Stomach smooth muscle (tissue), 2 donors: ENCODE results near the gene ARID1B.

ENCODE experiments used
- H3K27ac ChIP-seq: one replicate; pipeline ENCODE4 v1.7.0; 2013; ENCODE audit warnings: mild to moderate bottlenecking, low read length, inconsistent platforms
- H3K27me3 ChIP-seq, 2 donors: one replicate each; pipeline ENCODE4 v1.7.0; 2013; ENCODE audit warnings: low read length in 2 of 2; ENCODE audit not compliant: insufficient read depth in 2 of 2, control insufficient read depth in 1 of 2
- H3K36me3 ChIP-seq, 2 donors: one replicate each; pipeline ENCODE4 v1.7.0; 2013; ENCODE audit warnings: low read length in 2 of 2; ENCODE audit not compliant: control insufficient read depth in 2 of 2, insufficient read depth in 2 of 2
- H3K4me1 ChIP-seq: one replicate; pipeline ENCODE4 v1.7.0; 2013; ENCODE audit warnings: low read length; ENCODE audit not compliant: control insufficient read depth, insufficient read depth
- H3K4me3 ChIP-seq, 2 donors: one replicate each; pipeline ENCODE4 v1.7.0; 2013; ENCODE audit warnings: low read length in 2 of 2
- H3K9ac ChIP-seq, 2 donors: one replicate each; pipeline ENCODE4 v1.7.0; 2013; ENCODE audit warnings: low read length in 2 of 2, mild to moderate bottlenecking in 1 of 2
- H3K9me3 ChIP-seq, 2 donors: one replicate each; pipeline ENCODE4 v1.7.0; 2013; ENCODE audit warnings: low read length in 2 of 2; ENCODE audit not compliant: control insufficient read depth in 2 of 2
- donor health status: healthy.
- donor health status: Pancreatic carcinoma.

ARID1B gene

GRCh38 chr6:157246771-157247484 is 469.8 kb downstream of the ARID1B start:
- Histone ChIP-seq H3K9ac (no peak overlapping the region), H3K9me3 (no peaks in the 10 kb centered on the region), H3K36me3 (no peaks in the 10 kb centered on the region), H3K4me1 (peaks cover 26% of the 10 kb centered on the region), H3K4me3 (no peak overlapping the region), H3K27ac (no peak overlapping the region), H3K27me3 (no peaks in the 10 kb centered on the region)

- H3K9me3 ChIP-seq = no peaks in the 10 kb centered on the region
- H3K27ac ChIP-seq = no peak overlapping the region
- no peaks in the 10 kb centered on the region for H3K36me3 ChIP-seq
- H3K27me3 ChIP-seq = no peaks in the 10 kb centered on the region
- H3K4me1 ChIP-seq = peaks cover 26% of the 10 kb centered on the region
- no peak overlapping the region for H3K4me3 ChIP-seq
- no peak overlapping the region for H3K9ac ChIP-seq
Measured at GRCh38 chr6:157248264-157248663, 471.1 kb downstream of the ARID1B start.

GRCh38 chr6:157249826-157250225 is 472.6 kb downstream of the ARID1B start:
- H3K36me3 ChIP-seq = no peaks in the 10 kb centered on the region
- H3K9ac ChIP-seq = no peak overlapping the region
- H3K4me3 ChIP-seq = no peak overlapping the region
- H3K9me3 ChIP-seq = no peaks in the 10 kb centered on the region
- peaks cover 19% of the 10 kb centered on the region for H3K4me1 ChIP-seq
- H3K27ac ChIP-seq = no peak overlapping the region
- peaks cover 0 to 4% of the 10 kb centered on the region in 2 donors for H3K27me3 ChIP-seq

- no peaks in the 10 kb centered on the region for H3K36me3 ChIP-seq
Measured at GRCh38 chr6:157251586-157252247, 474.5 kb downstream of the ARID1B start.

GRCh38 chr6:157253017-157253416 is 475.8 kb downstream of the ARID1B start:
- Histone ChIP-seq H3K36me3 (no peaks in the 10 kb centered on the region), H3K4me3 (no peak overlapping the region), H3K9me3 (no peaks in the 10 kb centered on the region), H3K27me3 (peaks cover 0 to 11% of the 10 kb centered on the region in 2 donors), H3K4me1 (no peaks in the 10 kb centered on the region), H3K27ac (no peak overlapping the region), H3K9ac (no peak overlapping the region)

More at GRCh38 chr6:157251586-157252247, 474.5 kb downstream of the ARID1B start:
- no peaks in the 10 kb centered on the region for H3K9me3 ChIP-seq
- no peak overlapping the region for H3K27ac ChIP-seq
- no peak overlapping the region for H3K9ac ChIP-seq
- H3K4me1 ChIP-seq = peaks cover under 1% of the 10 kb centered on the region
- peaks cover 0 to 11% of the 10 kb centered on the region in 2 donors for H3K27me3 ChIP-seq
- H3K4me3 ChIP-seq = no peak overlapping the region

GRCh38 chr6:157253699-157254098 is 476.5 kb downstream of the ARID1B start:
- H3K9me3 ChIP-seq = no peaks in the 10 kb centered on the region
- H3K36me3 ChIP-seq = no peaks in the 10 kb centered on the region
- H3K27me3 ChIP-seq = peaks cover 0 to 11% of the 10 kb centered on the region in 2 donors
- H3K4me3 ChIP-seq = no peak overlapping the region
- no peaks in the 10 kb centered on the region for H3K4me1 ChIP-seq
- H3K27ac ChIP-seq = no peak overlapping the region
- no peak overlapping the region for H3K9ac ChIP-seq

GRCh38 chr6:157254538-157254937 is 477.4 kb downstream of the ARID1B start:
- Histone ChIP-seq H3K4me1 (no peaks in the 10 kb centered on the region), H3K9ac (no peak overlapping the region), H3K4me3 (no peak overlapping the region), H3K27me3 (peaks cover 0 to 11% of the 10 kb centered on the region in 2 donors), H3K36me3 (no peaks in the 10 kb centered on the region), H3K27ac (no peak overlapping the region), H3K9me3 (no peaks in the 10 kb centered on the region)

GRCh38 chr6:157255079-157255478 is 477.9 kb downstream of the ARID1B start:
- Histone ChIP-seq H3K9ac (no peak overlapping the region), H3K27ac (no peak overlapping the region), H3K4me3 (no peak overlapping the region), H3K27me3 (peaks cover 0 to 11% of the 10 kb centered on the region in 2 donors), H3K36me3 (no peaks in the 10 kb centered on the region), H3K4me1 (no peaks in the 10 kb centered on the region), H3K9me3 (no peaks in the 10 kb centered on the region)

GRCh38 chr6:157258878-157259277 is 481.7 kb downstream of the ARID1B start:
- Histone ChIP-seq H3K9ac (no peak overlapping the region), H3K27ac (no peak overlapping the region)

GRCh38 chr6:157259443-157259842 is 482.3 kb downstream of the ARID1B start:
- Histone ChIP-seq H3K4me1 (no peaks in the 10 kb centered on the region), H3K36me3 (no peaks in the 10 kb centered on the region), H3K9me3 (no peaks in the 10 kb centered on the region), H3K4me3 (no peak overlapping the region), H3K27ac (no peak overlapping the region), H3K27me3 (peaks cover 0 to 10% of the 10 kb centered on the region in 2 donors), H3K9ac (no peak overlapping the region)

More at GRCh38 chr6:157258878-157259277, 481.7 kb downstream of the ARID1B start:
- Histone ChIP-seq H3K27me3 (peaks cover 0 to 11% of the 10 kb centered on the region in 2 donors), H3K36me3 (no peaks in the 10 kb centered on the region), H3K4me3 (no peak overlapping the region), H3K4me1 (no peaks in the 10 kb centered on the region), H3K9me3 (no peaks in the 10 kb centered on the region)
